ENCODE measurements around the gene NDUFS2. TPM values are rescaled to one million over a fixed set of nuclear protein-coding genes. Genes with fewer than 3 reads are reported as not detected.

Gene NDUFS2
- total and polyA plus RNA-seq, 9 of the 15 experiments (the other 6 are each of a cell fraction or from before 2014, with no cell fraction given): 70.0 to 176 (median 141) TPM

DNA sequence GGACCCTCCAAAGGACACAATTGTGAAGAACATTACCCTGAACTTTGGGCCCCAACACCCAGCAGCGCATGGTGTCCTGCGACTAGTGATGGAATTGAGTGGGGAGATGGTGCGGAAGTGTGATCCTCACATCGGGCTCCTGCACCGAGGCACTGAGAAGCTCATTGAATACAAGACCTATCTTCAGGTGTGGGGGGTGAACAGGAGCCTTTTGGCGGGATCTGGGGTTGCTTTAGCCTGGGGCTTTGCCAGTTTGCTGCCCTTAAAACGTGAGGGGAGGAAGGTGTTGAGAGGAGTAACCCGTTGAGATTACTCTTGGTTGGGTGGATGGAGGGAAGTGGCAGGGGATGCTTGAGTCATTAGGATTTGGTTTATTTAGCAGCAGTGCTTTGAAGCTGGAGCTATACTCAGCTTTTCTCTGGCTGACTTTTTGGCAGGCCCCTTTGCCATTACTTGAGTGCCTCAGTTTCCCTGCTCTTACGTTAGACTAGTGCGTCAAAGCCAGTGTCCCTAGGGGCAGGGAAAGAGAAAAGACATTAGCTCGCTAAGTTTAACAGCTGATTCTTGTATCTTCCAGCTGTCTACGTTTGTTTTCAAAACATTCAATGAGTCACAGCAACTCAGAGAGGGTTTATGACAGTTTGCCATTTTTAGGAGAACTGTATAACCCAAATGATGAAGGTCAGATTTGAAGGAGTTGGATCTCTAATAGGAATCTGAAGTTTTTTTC lies 4.4 kb downstream of the NDUFS2 start (continued):
- TF ChIP-seq, protein P1, sequence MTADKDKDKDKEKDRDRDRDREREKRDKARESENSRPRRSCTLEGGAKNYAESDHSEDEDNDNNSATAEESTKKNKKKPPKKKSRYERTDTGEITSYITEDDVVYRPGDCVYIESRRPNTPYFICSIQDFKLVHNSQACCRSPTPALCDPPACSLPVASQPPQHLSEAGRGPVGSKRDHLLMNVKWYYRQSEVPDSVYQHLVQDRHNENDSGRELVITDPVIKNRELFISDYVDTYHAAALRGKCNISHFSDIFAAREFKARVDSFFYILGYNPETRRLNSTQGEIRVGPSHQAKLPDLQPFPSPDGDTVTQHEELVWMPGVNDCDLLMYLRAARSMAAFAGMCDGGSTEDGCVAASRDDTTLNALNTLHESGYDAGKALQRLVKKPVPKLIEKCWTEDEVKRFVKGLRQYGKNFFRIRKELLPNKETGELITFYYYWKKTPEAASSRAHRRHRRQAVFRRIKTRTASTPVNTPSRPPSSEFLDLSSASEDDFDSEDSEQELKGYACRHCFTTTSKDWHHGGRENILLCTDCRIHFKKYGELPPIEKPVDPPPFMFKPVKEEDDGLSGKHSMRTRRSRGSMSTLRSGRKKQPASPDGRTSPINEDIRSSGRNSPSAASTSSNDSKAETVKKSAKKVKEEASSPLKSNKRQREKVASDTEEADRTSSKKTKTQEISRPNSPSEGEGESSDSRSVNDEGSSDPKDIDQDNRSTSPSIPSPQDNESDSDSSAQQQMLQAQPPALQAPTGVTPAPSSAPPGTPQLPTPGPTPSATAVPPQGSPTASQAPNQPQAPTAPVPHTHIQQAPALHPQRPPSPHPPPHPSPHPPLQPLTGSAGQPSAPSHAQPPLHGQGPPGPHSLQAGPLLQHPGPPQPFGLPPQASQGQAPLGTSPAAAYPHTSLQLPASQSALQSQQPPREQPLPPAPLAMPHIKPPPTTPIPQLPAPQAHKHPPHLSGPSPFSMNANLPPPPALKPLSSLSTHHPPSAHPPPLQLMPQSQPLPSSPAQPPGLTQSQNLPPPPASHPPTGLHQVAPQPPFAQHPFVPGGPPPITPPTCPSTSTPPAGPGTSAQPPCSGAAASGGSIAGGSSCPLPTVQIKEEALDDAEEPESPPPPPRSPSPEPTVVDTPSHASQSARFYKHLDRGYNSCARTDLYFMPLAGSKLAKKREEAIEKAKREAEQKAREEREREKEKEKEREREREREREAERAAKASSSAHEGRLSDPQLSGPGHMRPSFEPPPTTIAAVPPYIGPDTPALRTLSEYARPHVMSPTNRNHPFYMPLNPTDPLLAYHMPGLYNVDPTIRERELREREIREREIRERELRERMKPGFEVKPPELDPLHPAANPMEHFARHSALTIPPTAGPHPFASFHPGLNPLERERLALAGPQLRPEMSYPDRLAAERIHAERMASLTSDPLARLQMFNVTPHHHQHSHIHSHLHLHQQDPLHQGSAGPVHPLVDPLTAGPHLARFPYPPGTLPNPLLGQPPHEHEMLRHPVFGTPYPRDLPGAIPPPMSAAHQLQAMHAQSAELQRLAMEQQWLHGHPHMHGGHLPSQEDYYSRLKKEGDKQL (CRISPR knock-in tag; IDR thresholded peaks at IDR 0.05; ENCODE audit: borderline replicate concordance): no peak
- TF ChIP-seq ERF (CRISPR knock-in tag; IDR thresholded peaks at IDR 0.05) (no peak), ZNF696 (CRISPR knock-in tag; conservative IDR thresholded peaks at IDR 0.05) (no peak), RBM15 (IDR thresholded peaks at IDR 0.05; ENCODE audit: insufficient read depth, low read length) (no peak)
- TF ChIP-seq, protein P2, sequence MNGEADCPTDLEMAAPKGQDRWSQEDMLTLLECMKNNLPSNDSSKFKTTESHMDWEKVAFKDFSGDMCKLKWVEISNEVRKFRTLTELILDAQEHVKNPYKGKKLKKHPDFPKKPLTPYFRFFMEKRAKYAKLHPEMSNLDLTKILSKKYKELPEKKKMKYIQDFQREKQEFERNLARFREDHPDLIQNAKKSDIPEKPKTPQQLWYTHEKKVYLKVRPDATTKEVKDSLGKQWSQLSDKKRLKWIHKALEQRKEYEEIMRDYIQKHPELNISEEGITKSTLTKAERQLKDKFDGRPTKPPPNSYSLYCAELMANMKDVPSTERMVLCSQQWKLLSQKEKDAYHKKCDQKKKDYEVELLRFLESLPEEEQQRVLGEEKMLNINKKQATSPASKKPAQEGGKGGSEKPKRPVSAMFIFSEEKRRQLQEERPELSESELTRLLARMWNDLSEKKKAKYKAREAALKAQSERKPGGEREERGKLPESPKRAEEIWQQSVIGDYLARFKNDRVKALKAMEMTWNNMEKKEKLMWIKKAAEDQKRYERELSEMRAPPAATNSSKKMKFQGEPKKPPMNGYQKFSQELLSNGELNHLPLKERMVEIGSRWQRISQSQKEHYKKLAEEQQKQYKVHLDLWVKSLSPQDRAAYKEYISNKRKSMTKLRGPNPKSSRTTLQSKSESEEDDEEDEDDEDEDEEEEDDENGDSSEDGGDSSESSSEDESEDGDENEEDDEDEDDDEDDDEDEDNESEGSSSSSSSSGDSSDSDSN (IDR thresholded peaks at IDR 0.05; ENCODE audit: borderline replicate concordance in 1 of 2, low read depth in 2 of 2, low read length in 2 of 2): no peak
